ENCODE data around the gene GRB10. TPM values are rescaled to one million over a fixed set of nuclear protein-coding genes. Genes with fewer than 3 reads are reported as not detected.

Gene GRB10
- total and polyA plus RNA-seq, 4 experiments from 2014 or later: 0.83 to 7.7 (median 5.0) TPM

- no peaks in the 10 kb centered on the region for H3K27me3 ChIP-seq (ENCODE audit: insufficient read depth, low read length)
- H3K36me3 ChIP-seq (ENCODE audit: insufficient read depth, low read length): no peaks in the 10 kb centered on the region
- no peak overlapping the region for H3K27ac ChIP-seq (ENCODE audit: low read depth, low read length)
- no peak overlapping the region for H3K4me3 ChIP-seq (ENCODE audit: low read length in 2 of 2)
- Mint-ChIP-seq H3K36me3 (no peaks in the 10 kb centered on the region), H3K9me3 (peaks cover 0 to 3% (median 0%) of the 10 kb centered on the region in 8 donors), H3K27ac (no peak overlapping the region), H3K4me3 (no peak overlapping the region), H3K4me1 (peaks cover 0 to 9% (median 2%) of the 10 kb centered on the region in 4 donors), H3K27me3 (peaks cover 0 to 1% of the 10 kb centered on the region in 2 donors)
- intact Hi-C loops (cut with micrococcal nuclease): no loop called here
- H3K9me3 ChIP-seq (ENCODE audit: control insufficient read depth in 1 of 2, low read length in 2 of 2): no peaks in the 10 kb centered on the region
- H3K4me1 ChIP-seq (ENCODE audit: insufficient read depth, low read length): no peaks in the 10 kb centered on the region
- POLR2A ChIA-PET (ENCODE audit: partially characterized antibody): no interaction called here
- CTCF ChIA-PET (ENCODE audit: partially characterized antibody): no interaction called here
- DNase-seq: no peak
Observed at GRCh38 chr7:50710441-50711154, 72.1 kb downstream of the GRB10 start.

GRCh38 chr7:50709151-50709550 lies 73.5 kb downstream of the GRB10 start:
- H3K4me3 Mint-ChIP-seq: no peak overlapping the region
- DNase-seq: no peak
- H3K4me1 Mint-ChIP-seq: peaks cover 0 to 6% (median 2%) of the 10 kb centered on the region in 4 donors
- intact Hi-C loops (cut with micrococcal nuclease): no loop called here
- peaks cover 0 to 3% (median 0%) of the 10 kb centered on the region in 8 donors for H3K9me3 Mint-ChIP-seq
- no peaks in the 10 kb centered on the region for H3K36me3 ChIP-seq (ENCODE audit: insufficient read depth, low read length)
- H3K36me3 Mint-ChIP-seq: no peaks in the 10 kb centered on the region
- POLR2A ChIA-PET (ENCODE audit: partially characterized antibody): no interaction called here
- H3K4me1 ChIP-seq (ENCODE audit: insufficient read depth, low read length): no peaks in the 10 kb centered on the region
- CTCF ChIA-PET (ENCODE audit: partially characterized antibody): no interaction called here
- H3K27me3 ChIP-seq (ENCODE audit: insufficient read depth, low read length): no peaks in the 10 kb centered on the region
- H3K27me3 Mint-ChIP-seq: peaks cover 0 to 1% of the 10 kb centered on the region in 2 donors
- no peak overlapping the region for H3K27ac Mint-ChIP-seq
- H3K27ac ChIP-seq (ENCODE audit: low read depth, low read length): no peak overlapping the region
- H3K9me3 ChIP-seq (ENCODE audit: control insufficient read depth in 1 of 2, low read length in 2 of 2): no peaks in the 10 kb centered on the region
- no peak overlapping the region for H3K4me3 ChIP-seq (ENCODE audit: low read length in 2 of 2)

- H3K4me3 ChIP-seq (ENCODE audit: low read length in 2 of 2): no peak overlapping the region
- H3K4me3 Mint-ChIP-seq: no peak overlapping the region
- H3K4me1 Mint-ChIP-seq: peaks cover 0 to 1% (median 0%) of the 10 kb centered on the region in 4 donors
- ChIA-PET POLR2A (ENCODE audit: partially characterized antibody) (no interaction called here), CTCF (ENCODE audit: partially characterized antibody) (interaction anchor here (1.2 kb wide), 1 partner anchor 14 kb away, joined by 3 read pairs; no protein-coding TSS in a partner anchor)
- no peaks in the 10 kb centered on the region for H3K9me3 ChIP-seq (ENCODE audit: control insufficient read depth in 1 of 2, low read length in 2 of 2)
- peaks cover 0 to 6% of the 10 kb centered on the region in 2 donors for H3K36me3 Mint-ChIP-seq
- no peaks in the 10 kb centered on the region for H3K9me3 Mint-ChIP-seq
- intact Hi-C loops (cut with micrococcal nuclease): no loop called here
- DNase-seq: no peak
- H3K27me3 ChIP-seq (ENCODE audit: insufficient read depth, low read length): no peaks in the 10 kb centered on the region
- peak overlapping the region in 1 of 7 donors; percentile 55 for H3K27ac Mint-ChIP-seq
- no peaks in the 10 kb centered on the region for H3K36me3 ChIP-seq (ENCODE audit: insufficient read depth, low read length)
- H3K4me1 ChIP-seq (ENCODE audit: insufficient read depth, low read length): no peaks in the 10 kb centered on the region
- H3K27me3 Mint-ChIP-seq: no peaks in the 10 kb centered on the region
- no peak overlapping the region for H3K27ac ChIP-seq (ENCODE audit: low read depth, low read length)
Observed at GRCh38 chr7:50707236-50708006, 75.3 kb downstream of the GRB10 start.

GRCh38 chr7:50706469-50706937 lies 76.2 kb downstream of the GRB10 start:
- DNase-seq: no peak
- Mint-ChIP-seq H3K36me3 (peaks cover 0 to 6% of the 10 kb centered on the region in 2 donors), H3K27ac (no peak overlapping the region), H3K27me3 (no peaks in the 10 kb centered on the region), H3K4me3 (no peak overlapping the region), H3K4me1 (peaks cover 0 to 1% (median 0%) of the 10 kb centered on the region in 4 donors), H3K9me3 (no peaks in the 10 kb centered on the region)
- intact Hi-C loops (cut with micrococcal nuclease): no loop called here
- no peaks in the 10 kb centered on the region for H3K4me1 ChIP-seq (ENCODE audit: insufficient read depth, low read length)
- no peak overlapping the region for H3K4me3 ChIP-seq (ENCODE audit: low read length in 2 of 2)
- POLR2A ChIA-PET (ENCODE audit: partially characterized antibody): no interaction called here
- H3K36me3 ChIP-seq (ENCODE audit: insufficient read depth, low read length): no peaks in the 10 kb centered on the region
- no peaks in the 10 kb centered on the region for H3K27me3 ChIP-seq (ENCODE audit: insufficient read depth, low read length)
- no peaks in the 10 kb centered on the region for H3K9me3 ChIP-seq (ENCODE audit: control insufficient read depth in 1 of 2, low read length in 2 of 2)
- CTCF ChIA-PET (ENCODE audit: partially characterized antibody): no interaction called here
- H3K27ac ChIP-seq (ENCODE audit: low read depth, low read length): no peak overlapping the region

- no peak for DNase-seq
- intact Hi-C loops (cut with micrococcal nuclease): no loop called here
- H3K4me1 Mint-ChIP-seq: peaks cover 0 to 1% (median 0%) of the 10 kb centered on the region in 4 donors
- ChIA-PET POLR2A (ENCODE audit: partially characterized antibody) (no interaction called here), CTCF (ENCODE audit: partially characterized antibody) (no interaction called here)
- H3K27ac ChIP-seq (ENCODE audit: low read depth, low read length): no peak overlapping the region
- no peaks in the 10 kb centered on the region for H3K27me3 ChIP-seq (ENCODE audit: insufficient read depth, low read length)
- H3K36me3 Mint-ChIP-seq: peaks cover 0 to 6% of the 10 kb centered on the region in 2 donors
- no peaks in the 10 kb centered on the region for H3K9me3 Mint-ChIP-seq
- H3K4me1 ChIP-seq (ENCODE audit: insufficient read depth, low read length): no peaks in the 10 kb centered on the region
- no peaks in the 10 kb centered on the region for H3K36me3 ChIP-seq (ENCODE audit: insufficient read depth, low read length)
- H3K4me3 Mint-ChIP-seq: no peak overlapping the region
- no peaks in the 10 kb centered on the region for H3K9me3 ChIP-seq (ENCODE audit: control insufficient read depth in 1 of 2, low read length in 2 of 2)
- no peak overlapping the region for H3K4me3 ChIP-seq (ENCODE audit: low read length in 2 of 2)
- H3K27ac Mint-ChIP-seq: peak overlapping the region in 1 of 7 donors; percentile 21
- no peaks in the 10 kb centered on the region for H3K27me3 Mint-ChIP-seq
Observed at GRCh38 chr7:50704844-50705243, 77.9 kb downstream of the GRB10 start.

- H3K36me3 Mint-ChIP-seq: peaks cover 0 to 6% of the 10 kb centered on the region in 2 donors
- CTCF ChIA-PET (ENCODE audit: partially characterized antibody): interaction anchor here (1.2 to 1.3 kb wide), 2 partner anchors 235 to 457 kb away, joined by 3 to 6 read pairs; no protein-coding TSS in a partner anchor
Observed at GRCh38 chr7:50703654-50704053, 79.0 kb downstream of the GRB10 start.

GRCh38 chr7:50699143-50699542 lies 83.6 kb downstream of the GRB10 start:
- CTCF ChIA-PET (ENCODE audit: partially characterized antibody): no interaction called here
- peaks cover 0 to 6% of the 10 kb centered on the region in 2 donors for H3K36me3 Mint-ChIP-seq
- no peak overlapping the region for H3K4me3 Mint-ChIP-seq
- no peak overlapping the region for H3K4me3 ChIP-seq (ENCODE audit: low read length in 2 of 2)
- no peak overlapping the region for H3K27ac Mint-ChIP-seq
- H3K9me3 Mint-ChIP-seq: no peaks in the 10 kb centered on the region
- DNase-seq: no peak
- no peak overlapping the region for H3K27ac ChIP-seq (ENCODE audit: low read depth, low read length)
- no peaks in the 10 kb centered on the region for H3K27me3 ChIP-seq (ENCODE audit: insufficient read depth, low read length)
- H3K27me3 Mint-ChIP-seq: no peaks in the 10 kb centered on the region
- H3K9me3 ChIP-seq (ENCODE audit: control insufficient read depth in 1 of 2, low read length in 2 of 2): no peaks in the 10 kb centered on the region
- intact Hi-C loops (cut with micrococcal nuclease): no loop called here
- H3K4me1 ChIP-seq (ENCODE audit: insufficient read depth, low read length): no peaks in the 10 kb centered on the region
- POLR2A ChIA-PET (ENCODE audit: partially characterized antibody): no interaction called here
- H3K36me3 ChIP-seq (ENCODE audit: insufficient read depth, low read length): no peaks in the 10 kb centered on the region
- peaks cover 3 to 4% (median 4%) of the 10 kb centered on the region in 4 donors for H3K4me1 Mint-ChIP-seq

More at GRCh38 chr7:50703654-50704053, 79.0 kb downstream of the GRB10 start:
- Histone ChIP-seq H3K4me1 (ENCODE audit: insufficient read depth, low read length) (no peaks in the 10 kb centered on the region), H3K36me3 (ENCODE audit: insufficient read depth, low read length) (no peaks in the 10 kb centered on the region), H3K4me3 (ENCODE audit: low read length in 2 of 2) (no peak overlapping the region), H3K9me3 (ENCODE audit: control insufficient read depth in 1 of 2, low read length in 2 of 2) (no peaks in the 10 kb centered on the region), H3K27ac (ENCODE audit: low read depth, low read length) (no peak overlapping the region), H3K27me3 (ENCODE audit: insufficient read depth, low read length) (no peaks in the 10 kb centered on the region)
- POLR2A ChIA-PET (ENCODE audit: partially characterized antibody): no interaction called here
- Mint-ChIP-seq H3K4me3 (no peak overlapping the region), H3K4me1 (peaks cover 0 to 1% (median 0%) of the 10 kb centered on the region in 4 donors), H3K27me3 (no peaks in the 10 kb centered on the region), H3K27ac (no peak overlapping the region), H3K9me3 (no peaks in the 10 kb centered on the region)
- intact Hi-C loops (cut with micrococcal nuclease): no loop called here
- DNase-seq: no peak
